GM10266 (cell line): ENCODE measurements around the gene RUSC1.
"Not testable (repeated sequence)": the region's sequence is repeated elsewhere in the genome, so short reads cannot be mapped to it uniquely, and the experiment has no call there.

Experiments
- DNase-seq: peaks from one replicate; pipeline ENCODE4 v3.0.0; 2012; ENCODE audit errors: extremely low spot score
- TF ChIP-seq, protein P1 (sequence below): IDR thresholded peaks from 2 replicates; pipeline ENCODE4 v1.5.1; 2012; ENCODE audit warnings: mild to moderate bottlenecking, low read depth; ENCODE audit not compliant: control insufficient read depth, insufficient read depth; ENCODE audit errors: missing control alignments

Gene RUSC1

DNA sequence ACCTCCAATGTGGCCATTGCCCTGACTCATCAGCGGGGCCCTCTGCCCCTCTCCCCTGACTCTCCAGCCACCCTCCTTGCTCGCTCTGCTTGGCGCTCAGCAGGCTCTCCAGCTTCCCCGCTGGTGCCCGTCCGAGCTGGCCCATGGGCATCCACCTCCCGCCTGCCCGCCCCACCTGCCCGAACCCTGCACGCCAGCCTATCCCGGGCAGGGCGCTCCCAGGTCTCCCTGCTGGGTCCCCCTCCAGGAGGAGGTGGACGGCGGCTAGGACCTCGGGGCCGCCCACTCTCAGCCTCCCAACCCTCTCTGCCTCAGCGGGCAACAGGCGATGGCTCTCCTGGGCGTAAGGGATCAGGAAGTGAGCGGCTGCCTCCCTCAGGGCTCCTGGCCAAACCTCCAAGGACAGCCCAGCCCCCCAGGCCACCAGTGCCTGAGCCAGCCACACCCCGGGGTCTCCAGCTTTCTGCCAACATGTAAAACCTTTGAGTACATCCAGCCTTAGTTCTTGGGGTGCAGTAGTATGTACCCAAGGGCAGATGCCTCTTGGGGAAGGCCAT, 32.6 kb upstream of the RUSC1 start:
- TF ChIP-seq, protein P1, sequence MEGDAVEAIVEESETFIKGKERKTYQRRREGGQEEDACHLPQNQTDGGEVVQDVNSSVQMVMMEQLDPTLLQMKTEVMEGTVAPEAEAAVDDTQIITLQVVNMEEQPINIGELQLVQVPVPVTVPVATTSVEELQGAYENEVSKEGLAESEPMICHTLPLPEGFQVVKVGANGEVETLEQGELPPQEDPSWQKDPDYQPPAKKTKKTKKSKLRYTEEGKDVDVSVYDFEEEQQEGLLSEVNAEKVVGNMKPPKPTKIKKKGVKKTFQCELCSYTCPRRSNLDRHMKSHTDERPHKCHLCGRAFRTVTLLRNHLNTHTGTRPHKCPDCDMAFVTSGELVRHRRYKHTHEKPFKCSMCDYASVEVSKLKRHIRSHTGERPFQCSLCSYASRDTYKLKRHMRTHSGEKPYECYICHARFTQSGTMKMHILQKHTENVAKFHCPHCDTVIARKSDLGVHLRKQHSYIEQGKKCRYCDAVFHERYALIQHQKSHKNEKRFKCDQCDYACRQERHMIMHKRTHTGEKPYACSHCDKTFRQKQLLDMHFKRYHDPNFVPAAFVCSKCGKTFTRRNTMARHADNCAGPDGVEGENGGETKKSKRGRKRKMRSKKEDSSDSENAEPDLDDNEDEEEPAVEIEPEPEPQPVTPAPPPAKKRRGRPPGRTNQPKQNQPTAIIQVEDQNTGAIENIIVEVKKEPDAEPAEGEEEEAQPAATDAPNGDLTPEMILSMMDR: no peak
- DNase-seq: no peak

DNA sequence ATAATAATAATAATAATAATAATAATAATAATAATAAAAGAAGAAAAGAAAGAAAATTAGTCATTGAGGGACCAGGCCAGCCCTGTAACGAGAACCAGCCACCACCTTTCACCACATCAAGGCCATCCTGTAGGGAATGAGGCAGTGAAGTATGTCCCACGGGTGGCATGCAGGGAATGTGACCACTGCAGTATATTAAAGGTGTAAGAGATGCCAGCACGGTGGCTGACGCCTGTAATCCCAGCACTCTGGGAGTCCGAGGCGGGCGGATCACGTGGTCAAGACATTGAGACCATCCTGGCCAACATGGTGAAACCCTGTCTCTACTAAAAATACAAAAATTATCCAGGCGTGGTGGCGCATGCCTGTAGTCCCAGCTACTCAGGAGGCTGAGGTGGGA, 29.7 kb upstream of the RUSC1 start:
- not testable (repeated sequence) for DNase-seq

DNA sequence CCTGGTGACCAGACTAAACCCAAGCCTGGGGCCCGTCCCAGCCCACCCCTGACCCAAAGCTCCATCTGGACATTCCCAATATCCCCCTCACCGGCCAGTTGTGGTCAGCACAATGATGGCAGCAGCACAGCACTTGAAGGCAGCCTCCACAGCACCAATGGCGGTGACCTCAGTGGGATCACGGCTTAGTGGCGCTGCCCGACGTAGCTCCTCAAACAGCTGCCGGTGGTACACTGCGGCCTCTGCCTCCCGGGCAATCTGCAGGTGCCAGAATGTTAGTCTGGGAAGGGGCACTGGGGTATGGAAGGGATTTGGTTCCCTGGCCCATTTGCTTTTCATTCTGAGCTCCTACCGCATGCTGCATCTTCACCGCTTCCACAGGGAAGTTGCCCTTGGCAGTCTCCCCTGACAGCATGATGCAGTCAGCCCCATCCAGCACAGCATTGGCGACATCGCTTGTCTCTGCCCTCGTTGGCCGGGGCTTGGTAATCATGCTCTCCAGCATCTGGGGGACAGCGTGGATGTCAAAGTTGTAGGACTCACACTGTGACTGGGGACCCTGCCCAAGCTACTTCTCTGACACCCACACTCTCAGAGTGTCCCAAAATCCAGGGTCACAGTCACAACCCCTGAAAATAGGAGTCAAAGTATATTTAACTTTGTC, 27.5 kb upstream of the RUSC1 start:
- TF ChIP-seq, protein P1: no peak

DNA sequence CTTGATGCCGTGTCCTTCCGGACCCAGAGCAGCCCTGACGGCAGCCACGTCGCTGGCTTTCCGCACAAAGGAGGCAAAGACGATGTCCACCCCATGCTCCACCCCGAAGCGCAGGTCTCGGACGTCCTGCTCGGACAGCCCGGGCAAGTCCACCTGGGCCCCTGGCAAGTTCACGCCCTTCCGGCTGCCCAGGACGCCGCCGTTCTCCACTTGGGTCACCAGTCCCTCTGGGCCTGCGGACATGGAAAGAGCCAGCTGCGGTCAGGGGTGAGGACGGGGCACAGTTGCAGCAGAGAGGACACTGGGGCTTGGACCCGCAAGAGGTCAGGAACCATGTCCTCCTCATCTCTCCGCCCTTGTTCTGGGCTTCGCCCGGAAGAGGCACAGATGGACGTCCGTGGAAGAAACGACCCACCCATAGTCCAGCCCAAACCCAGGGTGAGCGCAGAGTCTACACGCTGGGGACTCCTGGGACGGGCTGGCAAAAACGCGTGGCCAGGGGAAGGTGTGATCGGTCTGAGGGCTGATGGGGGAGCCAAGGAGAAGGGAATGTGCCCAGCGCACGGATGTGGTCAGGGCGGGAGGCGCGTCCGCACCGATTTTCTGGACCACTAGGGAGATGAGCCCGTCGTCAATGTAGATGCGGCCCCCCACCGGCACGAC, 26.0 kb upstream of the RUSC1 start:
- TF ChIP-seq, protein P1: no peak
- no peak for DNase-seq

More for the DNA sequence above, 27.5 kb upstream of the RUSC1 start:
- DNase-seq: no peak

DNA sequence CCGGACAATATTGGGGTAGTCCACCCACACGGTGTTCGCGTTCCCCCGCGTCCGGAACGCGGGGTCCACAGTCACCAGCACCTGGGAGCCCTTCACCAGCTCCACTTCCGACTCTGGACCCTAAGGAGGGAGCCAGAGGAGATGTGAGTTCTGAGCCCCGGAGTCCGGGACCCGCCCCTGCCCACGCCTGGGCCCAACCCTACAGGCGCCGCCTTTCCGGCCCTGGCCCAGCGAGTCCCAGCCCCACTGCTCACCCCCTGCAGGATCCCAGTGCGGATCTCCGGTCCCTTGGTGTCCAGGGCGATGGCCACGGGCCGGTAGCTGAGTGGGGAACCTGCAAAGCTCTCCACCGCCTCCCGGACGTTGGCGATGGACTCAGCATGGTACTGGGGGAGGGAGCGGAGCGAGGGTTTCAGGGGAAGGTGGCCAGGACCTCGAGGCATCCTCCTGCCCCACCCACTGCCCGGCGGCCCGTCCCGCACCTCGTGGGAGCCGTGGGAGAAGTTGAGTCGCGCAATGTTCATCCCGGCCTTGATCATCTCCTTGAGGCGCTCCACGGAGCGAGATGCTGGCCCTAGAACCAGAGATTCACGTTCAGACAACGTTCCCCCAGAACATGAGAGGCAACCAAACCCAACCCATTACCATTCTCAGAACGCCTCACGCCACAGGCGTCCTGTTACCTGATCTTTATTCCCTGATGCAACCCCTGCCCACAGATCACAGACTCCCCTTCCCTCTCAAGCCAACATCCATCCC, 25.3 kb upstream of the RUSC1 start:
- no peak for DNase-seq
- TF ChIP-seq, protein P1: no peak

DNA sequence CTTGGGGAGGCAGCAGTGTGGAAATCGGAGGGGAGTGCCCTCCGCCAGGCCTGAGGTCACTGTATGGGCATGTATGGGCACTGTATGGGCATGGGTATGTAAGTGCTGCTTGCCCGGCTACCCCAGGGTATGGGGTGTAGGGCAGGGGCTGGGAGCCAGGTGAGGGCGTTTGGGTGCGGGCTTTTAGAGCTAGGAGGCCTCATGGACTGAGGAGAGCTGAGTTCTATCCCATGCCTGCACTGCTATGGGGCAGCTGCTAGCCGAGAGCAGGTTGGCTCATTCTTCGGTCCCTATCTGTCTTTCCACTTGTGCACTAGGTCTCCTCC, 24.8 kb upstream of the RUSC1 start:
- no peak for DNase-seq
- TF ChIP-seq, protein P1: no peak

DNA sequence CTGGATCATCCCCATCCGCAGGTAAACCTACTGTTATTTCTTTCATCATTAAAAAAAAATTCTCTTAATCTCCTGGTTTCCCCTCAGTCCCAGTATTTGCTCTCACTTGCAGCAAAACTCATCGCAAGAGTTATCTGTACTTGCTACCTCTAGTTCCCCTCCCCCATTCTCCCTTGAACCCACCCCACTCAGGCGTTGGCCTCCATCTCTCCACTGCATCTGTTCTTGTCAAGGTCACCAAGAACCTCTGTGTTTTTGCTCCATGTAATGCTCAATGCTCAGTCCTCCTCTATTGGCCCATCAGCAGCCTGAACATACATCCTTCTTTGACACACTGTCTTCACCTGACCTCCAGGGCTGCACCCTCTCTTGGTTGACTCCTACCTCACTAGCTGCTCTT, 24.0 kb upstream of the RUSC1 start:
- no peak for DNase-seq
- TF ChIP-seq, protein P1: no peak
